A375 (cell line): Measurements from ENCODE around the gene PCDHB12. TPM values are rescaled to one million over a fixed set of nuclear protein-coding genes. Genes with fewer than 3 reads are reported as not detected.

ENCODE experiments used
- total RNA-seq: library from RNA; depleted of rRNA; stranded (reverse); fragments of >200 nt; shearing (Covaris generic); gene quantifications from 2 replicates; pipeline ENCODE4 v1.2.3, GENCODE V29; 2014; rRNA removed

Gene PCDHB12
- total RNA-seq, result 2.3 and 2.7 TPM in 2 replicates

GRCh38 chr5:141208478-141208877 lies at the start of gene PCDHB12:
TSS of gene PCDHB12 (plus strand) at chr5:141208719. CDS start at chr5:141208908, 189 bp downstream.

GRCh38 chr5:141172381-141173204 lies 35.9 kb upstream of the PCDHB12 start, which contains the start of gene PCDHB7:
TSS of gene PCDHB7 (plus strand) at chr5:141172644. CDS start at chr5:141172836, 192 bp downstream.

GRCh38 chr5:141177577-141178191 lies 30.8 kb upstream of the PCDHB12 start, which contains the start of gene PCDHB8:
TSS of gene PCDHB8 (plus strand) at chr5:141177790. CDS start at chr5:141178035, 245 bp downstream.

GRCh38 chr5:141182248-141182647 lies 26.3 kb upstream of the PCDHB12 start, which contains the start of gene PCDHB16:
TSS of gene PCDHB16 (plus strand) at chr5:141182387. CDS start at chr5:141182560, 173 bp downstream.

GRCh38 chr5:141186897-141187512 lies 21.5 kb upstream of the PCDHB12 start, which contains the start of gene PCDHB9:
TSS of gene PCDHB9 (plus strand) at chr5:141187161. CDS start at chr5:141187319, 158 bp downstream.

GRCh38 chr5:141192110-141192725 lies 16.3 kb upstream of the PCDHB12 start, which contains the start of gene PCDHB10:
TSS of gene PCDHB10 (plus strand) at chr5:141192353. CDS start at chr5:141192553, 200 bp downstream.

GRCh38 chr5:141199359-141200235 lies 8.9 kb upstream of the PCDHB12 start, which contains the start of gene PCDHB11:
TSS of gene PCDHB11 (plus strand) at chr5:141199627. CDS start at chr5:141199775, 148 bp downstream.

GRCh38 chr5:141213656-141214339 lies 5.3 kb downstream of the PCDHB12 start, which contains the start of gene PCDHB13:
TSS of gene PCDHB13 (plus strand) at chr5:141213919. CDS start at chr5:141214124, 205 bp downstream.

GRCh38 chr5:141223112-141223783 lies 14.7 kb downstream of the PCDHB12 start, which contains the start of gene PCDHB14:
TSS of gene PCDHB14 (plus strand) at chr5:141223343. CDS start at chr5:141223506, 163 bp downstream.

GRCh38 chr5:141245250-141245717 lies 36.8 kb downstream of the PCDHB12 start, which contains the start of gene PCDHB15:
TSS of gene PCDHB15 (plus strand) at chr5:141245395. CDS start at chr5:141245579, 184 bp downstream.

Other genes starting within 250 kb of the PCDHB12 start
- 3.9 and 5.3 TPM in 2 replicates for gene PCDHAC2, start 242.2 kb upstream of the PCDHB12 start, total RNA-seq
- 0.11 TPM in 1 of 2 replicates, not detected in the other for gene PCDHB1, start 157.3 kb upstream of the PCDHB12 start, total RNA-seq
- 11.2 and 12.8 TPM in 2 replicates for gene PCDHB2, start 114.1 kb upstream of the PCDHB12 start, total RNA-seq
- 0.26 and 0.45 TPM in 2 replicates for gene PCDHB3, start 108.2 kb upstream of the PCDHB12 start, total RNA-seq
- 0.66 and 1.7 TPM in 2 replicates for gene PCDHB4, start 86.9 kb upstream of the PCDHB12 start, total RNA-seq
- 12.2 and 12.4 TPM in 2 replicates for gene PCDHB5, start 73.5 kb upstream of the PCDHB12 start, total RNA-seq
- gene PCDHB6, start 58.7 kb upstream of the PCDHB12 start, total RNA-seq, result 7.8 and 10.6 TPM in 2 replicates
- 5.7 and 6.7 TPM in 2 replicates for gene PCDHB7, start 36.1 kb upstream of the PCDHB12 start, total RNA-seq
- 6.5 and 6.6 TPM in 2 replicates for gene PCDHB8, start 30.9 kb upstream of the PCDHB12 start, total RNA-seq
- gene PCDHB16, start 26.3 kb upstream of the PCDHB12 start, total RNA-seq, result 7.7 and 7.9 TPM in 2 replicates
- 3.1 and 4.1 TPM in 2 replicates for gene PCDHB9, start 21.6 kb upstream of the PCDHB12 start, total RNA-seq
- 2.3 and 3.0 TPM in 2 replicates for gene PCDHB10, start 16.4 kb upstream of the PCDHB12 start, total RNA-seq
- 2.7 and 3.9 TPM in 2 replicates for gene PCDHB11, start 9.1 kb upstream of the PCDHB12 start, total RNA-seq
- gene PCDHB13, start 5.2 kb downstream of the PCDHB12 start, total RNA-seq, result 2.4 and 2.9 TPM in 2 replicates
- 1.8 and 2.9 TPM in 2 replicates for gene PCDHB14, start 14.6 kb downstream of the PCDHB12 start, total RNA-seq
- gene PCDHB15, start 36.7 kb downstream of the PCDHB12 start, total RNA-seq, result 2.1 and 2.7 TPM in 2 replicates
- gene SLC25A2, start 95.3 kb downstream of the PCDHB12 start, total RNA-seq, result 0.19 TPM in 1 of 2 replicates, not detected in the other
- 92.6 and 94.6 TPM in 2 replicates for gene TAF7, start 112.1 kb downstream of the PCDHB12 start, total RNA-seq
- 2.5 TPM in 2 replicates for gene PCDHGA1, start 121.8 kb downstream of the PCDHB12 start, total RNA-seq
- 0.66 and 1.0 TPM in 2 replicates for gene PCDHGA2, start 130.0 kb downstream of the PCDHB12 start, total RNA-seq
- 0.32 and 0.79 TPM in 2 replicates for gene PCDHGA3, start 135.1 kb downstream of the PCDHB12 start, total RNA-seq
- gene PCDHGB1, start 141.4 kb downstream of the PCDHB12 start, total RNA-seq, result 4.5 and 5.0 TPM in 2 replicates
- 1.9 and 2.0 TPM in 2 replicates for gene PCDHGA4, start 146.3 kb downstream of the PCDHB12 start, total RNA-seq
- gene PCDHGB2, start 151.3 kb downstream of the PCDHB12 start, total RNA-seq, result 1.9 and 2.3 TPM in 2 replicates
- 1.3 and 1.4 TPM in 2 replicates for gene PCDHGA5, start 155.4 kb downstream of the PCDHB12 start, total RNA-seq
- 0.83 and 1.5 TPM in 2 replicates for gene PCDHGB3, start 161.5 kb downstream of the PCDHB12 start, total RNA-seq
- 1.2 and 1.5 TPM in 2 replicates for gene PCDHGA6, start 165.2 kb downstream of the PCDHB12 start, total RNA-seq
- 6.1 and 8.1 TPM in 2 replicates for gene PCDHGA7, start 174.0 kb downstream of the PCDHB12 start, total RNA-seq
- gene PCDHGB4, start 179.0 kb downstream of the PCDHB12 start, total RNA-seq, result 2.0 TPM in 2 replicates
- 1.1 and 1.6 TPM in 2 replicates for gene PCDHGA8, start 183.9 kb downstream of the PCDHB12 start, total RNA-seq
- gene PCDHGB5, start 189.2 kb downstream of the PCDHB12 start, total RNA-seq, result 1.9 and 2.4 TPM in 2 replicates
- gene PCDHGA9, start 194.1 kb downstream of the PCDHB12 start, total RNA-seq, result 1.1 and 2.7 TPM in 2 replicates
- 0.80 and 1.2 TPM in 2 replicates for gene PCDHGB6, start 199.3 kb downstream of the PCDHB12 start, total RNA-seq
- gene PCDHGA10, start 204.3 kb downstream of the PCDHB12 start, total RNA-seq, result 4.3 and 6.0 TPM in 2 replicates
- gene PCDHGB7, start 209.0 kb downstream of the PCDHB12 start, total RNA-seq, result 0.72 and 0.90 TPM in 2 replicates
- 0.30 and 0.96 TPM in 2 replicates for gene PCDHGA11, start 212.3 kb downstream of the PCDHB12 start, total RNA-seq
- gene PCDHGA12, start 221.8 kb downstream of the PCDHB12 start, total RNA-seq, result 0.80 and 1.2 TPM in 2 replicates